Lower leg skin (tissue), 4 donors: ENCODE data around the gene WDR38. TPM values are rescaled to one million over a fixed set of nuclear protein-coding genes. Genes with fewer than 3 reads are reported as not detected.

Experiments
- DNase-seq, 2 donors: peaks; one replicate each; pipeline ENCODE4 v3.0.0-alpha.2; 2019; ENCODE audit warnings: low spot score in 2 of 2
- H3K4me3 ChIP-seq: fragments of 200-600 bp; sonication (generic); 2 replicates; pipeline ENCODE4 v1.5.1; 2017; ENCODE audit warnings: mild to moderate bottlenecking, low read depth; ENCODE audit not compliant: poor library complexity, severe bottlenecking
- POLR2A ChIP-seq, 2 donors: fragments of 450-650 bp; IDR thresholded peaks; one replicate each; pipeline ENCODE4 v1.6.1; 2016 to 2017; ENCODE audit warnings: antibody characterized with exemption in 2 of 2, mild to moderate bottlenecking in 1 of 2, moderate library complexity in 1 of 2
- WGBS, 2 donors: methylation state at CpG; one replicate each; pipeline ENCODE4 v1.1.5; 2018; 5-methylcytosine and 5-hydroxymethylcytosine counted together
- intact Hi-C: fragments of 100-400 bp; cut with DNase I; formaldehyde crosslinking; loops from one replicate; pipeline ENCODE4 v1.15.0; 2023; ENCODE audit warnings: low total_unique reads
- total RNA-seq, 4 donors: library from RNA; depleted of rRNA; stranded (reverse); fragments of >200 nt; gene quantifications; one replicate each; pipeline ENCODE4 v1.1.0, GENCODE V29; 2016
- TF ChIP-seq, protein P1 (sequence below), 3 donors: fragments of 450-650 bp; IDR thresholded peaks; one replicate each; pipeline ENCODE4 v1.5.1; 2016; ENCODE audit warnings: antibody characterized with exemption in 3 of 3, mild to moderate bottlenecking in 3 of 3, moderate library complexity in 2 of 3

Gene WDR38
- total RNA-seq, 4 donors from 2014 or later = not detected

DNA sequence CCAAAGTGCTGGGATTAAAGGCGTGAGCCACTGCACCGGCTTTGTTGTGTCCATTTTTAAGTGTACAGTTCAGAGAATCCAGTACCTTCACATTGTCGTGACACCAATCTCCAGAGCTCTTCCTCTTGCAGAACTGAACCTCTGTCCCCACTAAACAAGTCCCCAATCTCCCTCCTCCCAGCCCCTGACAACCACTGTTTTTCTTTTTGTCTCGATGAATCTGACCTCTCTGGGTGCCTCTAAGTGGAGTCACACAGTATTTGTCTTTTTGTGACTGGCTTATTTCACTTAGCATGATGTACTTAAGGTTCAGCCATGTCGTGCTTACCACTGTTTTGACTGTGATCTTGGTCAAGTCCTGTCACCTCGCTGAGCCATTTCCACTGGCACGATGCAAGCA lies 1.6 kb downstream of the WDR38 start:
- intact Hi-C loops = no loop called here
- TF ChIP-seq, protein P1, sequence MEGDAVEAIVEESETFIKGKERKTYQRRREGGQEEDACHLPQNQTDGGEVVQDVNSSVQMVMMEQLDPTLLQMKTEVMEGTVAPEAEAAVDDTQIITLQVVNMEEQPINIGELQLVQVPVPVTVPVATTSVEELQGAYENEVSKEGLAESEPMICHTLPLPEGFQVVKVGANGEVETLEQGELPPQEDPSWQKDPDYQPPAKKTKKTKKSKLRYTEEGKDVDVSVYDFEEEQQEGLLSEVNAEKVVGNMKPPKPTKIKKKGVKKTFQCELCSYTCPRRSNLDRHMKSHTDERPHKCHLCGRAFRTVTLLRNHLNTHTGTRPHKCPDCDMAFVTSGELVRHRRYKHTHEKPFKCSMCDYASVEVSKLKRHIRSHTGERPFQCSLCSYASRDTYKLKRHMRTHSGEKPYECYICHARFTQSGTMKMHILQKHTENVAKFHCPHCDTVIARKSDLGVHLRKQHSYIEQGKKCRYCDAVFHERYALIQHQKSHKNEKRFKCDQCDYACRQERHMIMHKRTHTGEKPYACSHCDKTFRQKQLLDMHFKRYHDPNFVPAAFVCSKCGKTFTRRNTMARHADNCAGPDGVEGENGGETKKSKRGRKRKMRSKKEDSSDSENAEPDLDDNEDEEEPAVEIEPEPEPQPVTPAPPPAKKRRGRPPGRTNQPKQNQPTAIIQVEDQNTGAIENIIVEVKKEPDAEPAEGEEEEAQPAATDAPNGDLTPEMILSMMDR (IDR thresholded peaks at IDR 0.05) = no peak
- TF ChIP-seq POLR2A (IDR thresholded peaks at IDR 0.05) = no peak
- 64 to 66% methylated on average over 7 of the region's 7 CpGs for WGBS, 2 donors

DNA sequence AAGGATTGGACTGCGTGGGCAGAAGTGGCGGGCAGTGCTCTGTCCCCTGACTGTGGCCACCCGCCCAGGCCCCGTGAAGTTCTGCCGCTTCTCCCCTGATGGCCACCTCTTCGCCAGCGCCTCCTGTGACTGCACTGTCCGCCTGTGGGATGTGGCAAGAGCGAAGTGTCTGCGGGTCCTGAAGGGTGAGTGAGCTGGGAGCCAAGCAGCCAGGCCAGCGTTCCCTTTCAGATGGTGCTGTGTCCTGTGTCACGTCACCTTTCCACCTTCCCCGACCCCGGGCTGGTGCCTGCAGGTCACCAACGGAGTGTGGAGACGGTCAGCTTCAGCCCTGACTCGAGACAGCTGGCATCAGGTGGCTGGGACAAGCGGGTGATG lies 2.3 kb downstream of the WDR38 start:
- 76 to 85% methylated on average over 9 to 18 of the region's 18 CpGs for WGBS, 2 donors
- TF ChIP-seq, protein P1 (IDR thresholded peaks at IDR 0.05) = no peak
- no peak for TF ChIP-seq POLR2A (IDR thresholded peaks at IDR 0.05)
- DNase-seq = no peak
- intact Hi-C loops = no loop called here
- H3K4me3 ChIP-seq = no peak overlapping the region

More for the DNA sequence above, 1.6 kb downstream of the WDR38 start:
- H3K4me3 ChIP-seq = no peak overlapping the region
- DNase-seq = no peak

DNA sequence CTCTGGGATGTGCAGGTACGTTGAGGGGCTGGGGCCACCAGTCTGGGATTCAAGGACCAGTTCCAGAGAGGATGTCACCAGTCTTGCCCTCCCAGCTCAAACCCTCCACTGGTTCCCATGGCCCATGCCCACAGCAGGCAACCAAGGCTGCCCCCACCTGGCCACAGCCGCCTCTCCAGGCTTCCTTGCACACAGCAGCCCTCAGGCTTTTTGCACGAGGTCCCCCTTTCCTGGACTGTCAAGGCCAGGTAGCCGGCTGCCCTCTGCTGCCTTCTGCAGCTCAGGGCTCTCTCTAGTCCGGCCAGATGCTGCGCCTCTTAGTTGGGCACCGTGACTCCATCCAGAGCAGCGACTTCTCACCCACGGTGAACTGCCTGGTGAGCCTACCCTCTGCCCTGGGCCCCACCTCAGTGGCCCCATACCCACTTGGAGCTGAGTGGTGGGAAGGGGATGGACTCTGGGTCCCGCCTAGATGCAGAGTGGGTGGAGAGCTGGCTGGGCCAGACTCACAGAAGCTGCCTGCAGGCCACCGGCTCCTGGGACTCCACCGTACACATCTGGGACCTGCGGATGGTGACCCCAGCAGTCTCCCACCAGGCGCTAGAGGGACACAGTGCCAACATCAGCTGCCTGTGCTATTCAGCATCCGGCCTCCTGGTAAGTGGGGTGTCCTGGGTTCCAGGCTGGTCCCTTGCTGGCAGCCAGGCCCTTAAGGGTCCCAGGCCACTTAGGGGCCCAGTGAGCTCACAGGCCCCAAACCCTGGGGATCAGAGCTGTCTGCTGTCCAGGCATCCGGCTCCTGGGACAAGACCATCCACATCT lies 2.9 kb downstream of the WDR38 start:
- intact Hi-C loops = no loop called here
- DNase-seq = no peak
- TF ChIP-seq, protein P1 (IDR thresholded peaks at IDR 0.05) = no peak
- TF ChIP-seq POLR2A (IDR thresholded peaks at IDR 0.05) = no peak
- H3K4me3 ChIP-seq = no peak overlapping the region
- WGBS, 2 donors = 59 to 60% methylated on average over 10 to 16 of the region's 16 CpGs

DNA sequence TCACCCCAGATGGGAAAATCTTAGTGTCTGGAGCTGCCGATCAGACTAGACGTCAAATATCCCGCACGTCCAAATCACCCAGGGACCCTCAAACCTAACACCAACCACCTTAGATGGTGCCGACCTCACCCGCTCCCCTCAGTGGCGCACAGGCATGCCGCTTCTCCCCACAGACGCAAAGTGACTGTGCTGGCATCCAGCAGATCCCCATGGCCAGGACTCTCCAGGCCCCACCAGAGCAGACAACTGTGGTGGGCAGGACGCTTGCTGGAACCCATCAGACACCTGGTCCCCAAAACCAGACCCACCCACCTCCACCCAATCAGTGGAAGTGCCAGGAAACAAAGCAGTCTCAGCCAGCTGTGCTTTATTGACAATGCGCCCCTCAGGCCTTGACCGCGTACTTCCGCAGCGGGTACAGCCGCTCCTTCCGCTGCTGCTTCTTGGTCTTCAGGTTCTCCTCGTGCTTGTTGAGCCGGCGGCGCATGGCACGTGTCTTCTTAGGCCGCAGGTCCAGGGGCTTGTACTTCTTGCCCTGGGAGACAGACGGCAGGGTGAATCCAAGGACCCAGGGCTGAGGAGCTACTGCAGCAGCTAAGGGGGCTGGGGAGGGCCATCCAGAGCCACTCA lies 4.4 kb downstream of the WDR38 start:
- WGBS, 2 donors = 86 to 87% methylated on average over 23 to 24 of the region's 24 CpGs
- H3K4me3 ChIP-seq = no peak overlapping the region
- intact Hi-C loops = no loop called here
- no peak for DNase-seq
- no peak for TF ChIP-seq POLR2A (IDR thresholded peaks at IDR 0.05)
- TF ChIP-seq, protein P1 (IDR thresholded peaks at IDR 0.05) = no peak

DNA sequence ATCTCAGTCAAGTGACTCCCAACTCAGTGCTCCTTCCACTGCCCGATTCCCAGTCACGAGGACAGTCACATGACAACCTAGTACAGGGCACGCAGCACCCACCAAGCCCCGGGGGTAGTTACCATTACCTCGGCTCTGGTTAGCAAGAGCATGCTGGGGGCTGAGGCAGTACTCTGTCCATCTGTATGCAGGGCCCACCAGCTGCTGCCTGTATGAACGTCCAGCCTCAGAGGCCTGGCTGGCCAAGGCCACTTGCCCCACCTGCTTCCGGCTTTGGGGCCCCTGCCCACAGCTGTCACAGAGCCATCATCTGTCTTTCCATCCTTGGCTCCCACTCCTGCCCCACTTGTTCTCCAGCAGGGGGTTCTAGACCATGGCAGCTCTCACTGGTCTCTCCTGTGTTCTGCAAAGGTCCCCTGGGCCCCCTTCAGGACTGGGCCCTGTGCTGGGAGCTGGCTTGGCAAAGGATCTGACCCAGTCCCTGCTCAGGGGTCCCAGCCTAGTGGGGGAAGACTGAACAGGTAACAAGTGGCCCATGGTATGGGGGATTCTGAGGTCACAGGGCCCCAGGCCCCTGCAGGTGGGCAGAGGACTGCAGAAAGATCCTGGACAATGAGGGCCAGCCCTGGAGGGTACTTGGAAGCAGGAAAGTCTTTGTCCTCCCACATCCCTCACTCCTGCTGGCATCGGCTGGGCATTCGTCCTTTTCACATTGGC lies 5.2 kb downstream of the WDR38 start:
- no peak overlapping the region for H3K4me3 ChIP-seq
- TF ChIP-seq, protein P1 (IDR thresholded peaks at IDR 0.05) = no peak
- no peak for TF ChIP-seq POLR2A (IDR thresholded peaks at IDR 0.05)
- 61 to 67% methylated on average over 9 of the region's 9 CpGs for WGBS, 2 donors
- no peak for DNase-seq
- intact Hi-C loops = no loop called here
